GM23248 (cell line): ENCODE results near the gene KSR2.

Experiments
- EZH2 ChIP-seq: fragments of 200-600 bp; sonication (generic); IDR thresholded peaks from 2 replicates; pipeline ENCODE4 v1.6.1; 2018; ENCODE audit warnings: antibody characterized with exemption, mild to moderate bottlenecking; ENCODE audit not compliant: insufficient read depth, poor library complexity, severe bottlenecking
- EZH2phosphoT487 ChIP-seq: fragments of 200-600 bp; sonication (generic); IDR thresholded peaks from 2 replicates; pipeline ENCODE4 v1.6.1; 2018; ENCODE audit warnings: antibody characterized with exemption, moderate library complexity, mild to moderate bottlenecking, low read depth; ENCODE audit not compliant: insufficient read depth

DNA sequence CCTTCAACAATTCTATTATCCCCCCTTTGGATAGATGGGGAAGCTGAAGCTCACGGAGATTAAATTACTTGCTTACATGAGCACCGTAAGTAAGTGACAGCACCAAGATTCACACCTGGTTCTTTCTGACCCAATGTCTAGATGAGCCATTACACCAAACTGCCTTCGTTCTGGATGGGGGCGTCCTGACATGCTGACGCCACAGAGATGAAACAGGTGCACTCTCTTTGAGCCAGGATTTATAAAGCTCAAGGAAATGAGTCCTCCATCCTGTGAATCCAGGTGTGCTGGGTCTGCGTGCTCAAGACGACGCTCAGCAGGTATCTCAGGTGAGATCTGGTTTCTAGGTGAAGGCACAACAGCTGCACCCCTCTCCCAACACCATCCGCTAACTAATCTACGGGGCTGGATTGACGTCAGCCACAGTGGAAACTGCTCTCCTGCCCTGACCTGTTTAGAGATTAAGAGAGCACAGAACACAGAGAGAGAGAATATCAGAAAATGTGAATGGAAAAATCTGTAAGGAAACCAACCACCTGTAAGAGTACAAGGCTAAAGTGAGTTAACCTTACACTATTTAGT is 61.6 kb downstream of the KSR2 start:
- TF ChIP-seq EZH2 (no peak), EZH2phosphoT487 (no peak)
